DMS53 (cell line): ENCODE data around the gene NELFCD.
A peak's percentile ranks its signal among the peaks of the same experiment; 100 is the strongest.
"Not testable (repeated sequence)": the region's sequence is repeated elsewhere in the genome, so short reads cannot be mapped to it uniquely, and the experiment has no call there.

ENCODE experiments used
- DNase-seq: peaks from one replicate; lab custom pipeline; 2025; lab: John Stamatoyannopoulos, UW

NELFCD gene

DNA sequence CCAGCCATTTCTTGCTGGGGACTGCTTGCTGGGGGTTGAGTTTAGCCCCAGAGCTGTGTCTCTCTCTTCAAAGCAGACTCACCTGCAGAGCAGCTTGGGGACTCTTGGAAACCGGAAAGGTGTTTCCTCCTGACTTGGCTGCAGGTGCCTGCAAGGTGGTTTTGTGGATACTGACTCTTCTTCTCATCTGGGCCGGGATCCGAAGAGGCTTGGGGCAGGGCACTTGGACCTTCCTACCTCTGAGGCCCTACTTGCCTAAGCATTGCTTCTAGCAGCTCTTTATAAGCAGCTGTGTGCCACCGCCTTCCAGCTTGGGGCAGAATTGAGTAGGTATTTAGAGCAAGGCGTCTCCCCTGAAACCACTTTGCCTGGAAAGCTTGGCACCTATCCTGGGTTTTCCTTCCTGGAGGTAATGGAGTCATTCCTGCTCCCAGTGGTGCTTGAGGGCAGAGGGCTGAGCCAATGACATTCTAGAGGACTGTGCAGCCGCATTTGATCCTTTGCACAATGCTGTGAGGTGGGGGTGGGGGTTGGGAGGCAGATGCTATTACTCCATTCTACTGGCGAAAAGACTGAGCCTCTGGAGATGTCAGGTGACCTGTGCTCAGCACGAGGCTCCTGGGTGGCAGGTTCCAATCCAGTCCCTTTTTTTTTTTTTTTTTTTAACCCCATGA, 29.4 kb downstream of the NELFCD start:
- no peak for DNase-seq

- no peak for DNase-seq
Observed at GRCh38 chr20:59010995-59011873, 30.2 kb downstream of the NELFCD start.

DNA sequence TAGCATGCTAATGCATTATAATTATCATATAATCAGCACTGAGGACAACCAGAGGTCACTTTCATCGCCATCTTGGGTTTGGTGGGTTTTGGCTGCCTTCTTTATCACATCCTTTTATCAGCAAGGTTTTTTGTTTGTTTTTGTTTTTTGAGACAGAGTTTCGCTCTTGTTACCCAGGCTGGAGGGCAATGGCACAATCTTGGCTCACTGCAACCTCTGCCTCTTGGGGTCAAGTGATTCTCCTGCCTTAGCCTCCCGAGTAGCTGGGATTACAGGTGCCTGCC, 30.8 kb downstream of the NELFCD start:
- not testable (repeated sequence) for DNase-seq

- DNase-seq, result no peak
Observed at GRCh38 chr20:59013031-59013951, 32.2 kb downstream of the NELFCD start.

DNA sequence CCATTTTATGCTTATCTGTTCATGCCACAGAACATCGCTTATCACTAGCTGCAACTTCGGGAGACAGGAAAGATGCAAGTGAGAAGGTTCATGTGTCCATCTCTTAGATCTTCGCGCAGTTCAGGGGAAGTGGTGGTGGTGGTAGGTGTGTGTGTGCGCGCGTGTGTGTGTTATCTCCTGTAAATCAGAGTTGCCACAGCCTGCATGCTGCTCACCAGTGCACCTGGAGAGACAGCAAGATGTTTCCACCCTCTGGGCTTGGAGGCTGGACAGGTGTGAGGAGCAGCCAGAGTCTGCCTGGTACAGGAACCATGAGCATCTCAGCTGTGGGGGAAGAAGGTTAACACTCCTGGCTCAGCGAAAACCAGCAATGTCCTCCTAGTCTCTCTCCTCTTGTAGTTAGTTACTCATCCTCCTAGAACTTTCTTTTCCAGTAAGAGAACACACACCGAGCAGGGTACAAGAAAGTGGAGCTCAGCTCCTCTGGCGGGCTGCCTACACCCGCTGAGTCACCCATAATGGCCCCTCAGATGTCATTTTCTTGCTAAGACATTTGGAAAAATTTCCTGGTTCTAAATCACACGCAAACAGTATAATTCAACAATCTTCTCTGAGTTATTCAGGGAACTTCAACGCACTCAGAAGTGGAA, 33.0 kb downstream of the NELFCD start:
- DNase-seq, result no peak

- DNase-seq, result no peak
Observed at GRCh38 chr20:59014680-59015389, 33.8 kb downstream of the NELFCD start.

GRCh38 chr20:59015411-59015810, 34.4 kb downstream of the NELFCD start:
- DNase-seq, result no peak

GRCh38 chr20:59015812-59016711, 35.0 kb downstream of the NELFCD start:
- peak; percentile 53 for DNase-seq

DNA sequence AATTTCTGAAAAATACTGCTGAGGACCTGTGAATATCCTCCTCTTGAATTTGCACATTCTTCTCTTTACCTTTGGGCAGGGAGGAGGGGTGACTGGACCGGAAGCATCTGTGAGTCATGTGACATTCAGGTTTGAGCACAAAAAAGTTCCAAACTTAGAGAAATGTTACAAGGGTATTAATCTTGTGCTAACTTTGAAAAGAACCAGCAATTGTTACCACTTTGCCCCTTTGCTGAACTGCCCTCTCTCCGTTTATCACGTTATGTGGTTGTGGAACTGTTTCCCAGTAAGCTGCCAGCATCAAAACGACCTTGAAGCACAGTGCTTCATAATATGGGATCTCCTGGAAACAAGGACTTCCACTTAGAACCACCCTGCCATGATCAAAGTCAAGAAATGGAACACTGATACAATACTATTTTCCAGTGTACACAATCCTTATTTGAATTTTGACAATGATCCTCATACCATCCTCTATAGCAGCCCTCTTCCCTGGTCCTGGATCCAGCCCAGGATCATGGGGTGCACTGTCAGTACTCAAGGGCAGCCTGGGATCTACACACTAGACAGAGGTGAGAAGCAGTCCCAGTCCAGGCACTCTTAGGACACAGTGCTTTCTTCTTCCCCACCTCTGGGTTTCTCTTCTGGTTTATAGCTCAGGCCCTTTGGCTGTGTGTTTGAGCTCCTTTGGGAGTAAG, 35.9 kb downstream of the NELFCD start:
- no peak for DNase-seq

DNA sequence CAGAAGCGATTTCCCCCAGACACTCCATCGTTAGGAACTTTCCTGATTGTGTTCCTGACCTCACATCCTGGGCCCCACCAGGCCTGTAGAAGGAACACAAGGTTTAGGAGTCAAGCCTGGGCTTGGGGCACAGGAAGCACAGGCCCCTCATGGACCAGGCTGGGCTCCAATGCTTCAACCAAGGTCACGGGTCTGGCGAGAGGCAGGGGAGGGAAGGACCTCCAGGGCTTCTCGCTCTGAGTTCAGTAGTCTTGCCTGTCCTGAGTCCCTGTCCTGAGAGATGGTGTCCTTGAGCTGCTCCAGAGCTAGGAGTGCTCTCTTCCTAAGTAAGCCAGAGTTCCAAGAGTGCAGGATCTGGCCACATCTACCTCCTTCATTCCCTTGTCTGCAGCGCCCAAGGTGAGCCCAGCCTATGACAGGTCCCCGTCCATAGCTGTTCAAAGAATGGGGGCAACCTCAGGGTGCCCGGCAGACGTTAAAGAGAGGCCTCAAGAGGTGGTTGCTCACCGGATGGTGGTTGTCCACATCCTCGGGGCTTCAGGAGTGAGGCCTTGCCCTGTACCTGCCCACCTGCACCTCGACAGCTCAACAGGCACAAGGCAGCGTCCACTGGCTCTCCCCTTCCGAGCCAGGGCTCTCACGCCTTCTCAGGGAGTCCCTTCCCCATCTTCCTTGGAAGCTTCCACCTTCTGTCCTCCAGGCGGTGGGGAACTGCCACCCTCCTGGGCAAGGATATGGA, 36.6 kb downstream of the NELFCD start:
- no peak for DNase-seq

- no peak for DNase-seq
Observed at GRCh38 chr20:59018817-59019216, 37.8 kb downstream of the NELFCD start.

- no peak for DNase-seq
Observed at GRCh38 chr20:59019217-59019616, 38.2 kb downstream of the NELFCD start, which contains the start of gene TUBB1. Gene TUBB1 (plus strand): TSS chr20:59019429. CDS start chr20:59019523, 94 bp downstream.

- DNase-seq, result no peak
Observed at GRCh38 chr20:59020938-59021551, 40.0 kb downstream of the NELFCD start.

GRCh38 chr20:59022754-59023153, 41.7 kb downstream of the NELFCD start:
- no peak for DNase-seq

DNA sequence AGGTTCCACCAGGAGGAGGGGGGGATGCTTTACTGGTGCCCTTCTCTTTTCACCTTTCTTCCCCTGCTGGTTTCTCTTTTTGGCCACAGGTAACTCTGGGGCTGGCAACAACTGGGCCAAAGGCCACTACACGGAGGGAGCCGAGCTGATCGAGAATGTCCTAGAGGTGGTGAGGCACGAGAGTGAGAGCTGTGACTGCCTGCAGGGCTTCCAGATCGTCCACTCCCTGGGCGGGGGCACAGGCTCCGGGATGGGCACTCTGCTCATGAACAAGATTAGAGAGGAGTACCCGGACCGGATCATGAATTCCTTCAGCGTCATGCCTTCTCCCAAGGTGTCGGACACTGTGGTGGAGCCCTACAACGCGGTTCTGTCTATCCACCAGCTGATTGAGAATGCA, 42.6 kb downstream of the NELFCD start:
- no peak for DNase-seq

DNA sequence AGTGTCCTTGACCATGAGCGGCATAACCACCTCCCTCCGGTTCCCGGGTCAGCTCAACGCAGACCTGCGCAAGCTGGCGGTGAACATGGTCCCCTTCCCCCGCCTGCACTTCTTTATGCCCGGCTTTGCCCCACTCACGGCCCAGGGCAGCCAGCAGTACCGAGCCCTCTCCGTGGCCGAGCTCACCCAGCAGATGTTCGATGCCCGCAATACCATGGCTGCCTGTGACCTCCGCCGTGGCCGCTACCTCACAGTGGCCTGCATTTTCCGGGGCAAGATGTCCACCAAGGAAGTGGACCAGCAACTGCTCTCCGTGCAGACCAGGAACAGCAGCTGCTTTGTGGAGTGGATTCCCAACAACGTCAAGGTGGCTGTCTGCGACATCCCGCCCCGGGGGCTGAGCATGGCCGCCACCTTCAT, 43.1 kb downstream of the NELFCD start:
- no peak for DNase-seq

- DNase-seq, result no peak
Observed at GRCh38 chr20:59025086-59025485, 44.0 kb downstream of the NELFCD start.

- DNase-seq, result no peak
Observed at GRCh38 chr20:59025511-59025910, 44.5 kb downstream of the NELFCD start.
